GM18519 (cell line): ENCODE data around the gene TSC2.
"Not testable (repeated sequence)": the region's sequence is repeated elsewhere in the genome, so short reads cannot be mapped to it uniquely, and the experiment has no call there.

Source experiments
- ATAC-seq: cut with Tn5 transposase; IDR thresholded peaks from one replicate; pipeline ENCODE4 v1.9.1; 2021; ENCODE audit warnings: mild to moderate bottlenecking, moderate library complexity; ENCODE audit not compliant: unreplicated experiment, low FRiP score

TSC2 gene

GRCh38 chr16:2135071-2135470, 87.3 kb downstream of the TSC2 start:
- not testable (repeated sequence) for ATAC-seq

GRCh38 chr16:2135770-2136490, 88.1 kb downstream of the TSC2 start, which contains the start of gene PKD1:
PKD1 (minus strand) TSS chr16:2135898; CDS start chr16:2135689, 209 bp downstream.
- not testable (repeated sequence) for ATAC-seq
